H9 (cell line): ENCODE data around the gene PET100. TPM values are rescaled to one million over a fixed set of nuclear protein-coding genes. Genes with fewer than 3 reads are reported as not detected.

Experiments
- DNase-seq: peaks from one replicate; pipeline ENCODE4 v3.0.0-alpha.2; 2017
- H2AFZ ChIP-seq: one replicate; pipeline ENCODE4 v1.6.1; 2013; ENCODE audit warnings: mild to moderate bottlenecking, low read length, control low read depth, moderate library complexity
- H2AK5ac ChIP-seq: 2 replicates; pipeline ENCODE4 v1.6.1; 2013; ENCODE audit warnings: low read length, control low read depth, mixed read lengths; ENCODE audit not compliant: insufficient read length
- H2BK120ac ChIP-seq: one replicate; pipeline ENCODE4 v1.6.1; 2013; ENCODE audit warnings: low read depth, mild to moderate bottlenecking, low read length, control low read depth, inconsistent platforms; ENCODE audit not compliant: poor library complexity, severe bottlenecking
- H2BK12ac ChIP-seq: 2 replicates; pipeline ENCODE4 v1.6.1; 2013; ENCODE audit warnings: low read length, control low read depth, mixed read lengths, low read depth; ENCODE audit not compliant: insufficient read length
- H2BK15ac ChIP-seq: 2 replicates; pipeline ENCODE4 v1.6.1; 2013; ENCODE audit warnings: low read depth, low read length, control low read depth
- H2BK20ac ChIP-seq: one replicate; pipeline ENCODE4 v1.6.1; 2013; ENCODE audit warnings: low read depth, mild to moderate bottlenecking, low read length, control low read depth, inconsistent platforms; ENCODE audit not compliant: poor library complexity, severe bottlenecking
- H2BK5ac ChIP-seq: 2 replicates; pipeline ENCODE4 v1.6.1; 2013; ENCODE audit warnings: low read length, control low read depth, mixed read lengths; ENCODE audit not compliant: insufficient read length
- H3K14ac ChIP-seq: 2 replicates; pipeline ENCODE4 v1.6.1; 2013; ENCODE audit warnings: low read length, control low read depth; ENCODE audit not compliant: insufficient read depth
- H3K18ac ChIP-seq: 2 replicates; pipeline ENCODE4 v1.6.1; 2013; ENCODE audit warnings: low read depth, mild to moderate bottlenecking, mixed read lengths, low read length, control low read depth; ENCODE audit not compliant: insufficient read length
- H3K23ac ChIP-seq: 2 replicates; pipeline ENCODE4 v1.6.1; 2013; ENCODE audit warnings: low read length, control low read depth, mixed read lengths, low read depth; ENCODE audit not compliant: insufficient read length
- H3K23me2 ChIP-seq: 2 replicates; pipeline ENCODE4 v1.6.1; 2013; ENCODE audit warnings: low read depth, mild to moderate bottlenecking, mixed read lengths, low read length, control low read depth; ENCODE audit not compliant: insufficient read length, poor library complexity, severe bottlenecking
- H3K27ac ChIP-seq: 2 replicates; pipeline ENCODE4 v1.5.1; 2013; ENCODE audit warnings: low read length, control low read depth, mixed read lengths, low read depth; ENCODE audit not compliant: insufficient read length
- H3K27me3 ChIP-seq: 2 replicates; pipeline ENCODE4 v1.6.1; 2013; ENCODE audit warnings: low read length, control low read depth, inconsistent platforms; ENCODE audit not compliant: insufficient read depth
- H3K4ac ChIP-seq: 2 replicates; pipeline ENCODE4 v1.6.1; 2013; ENCODE audit warnings: low read depth, mild to moderate bottlenecking, control low read depth, inconsistent platforms, low read length, moderate library complexity
- H3K4me1 ChIP-seq: 2 replicates; pipeline ENCODE4 v1.6.1; 2013; ENCODE audit warnings: low read length, control low read depth, inconsistent platforms; ENCODE audit not compliant: insufficient read depth
- H3K4me2 ChIP-seq: 2 replicates; pipeline ENCODE4 v1.6.1; 2013; ENCODE audit warnings: low read length, control low read depth, mixed read lengths; ENCODE audit not compliant: insufficient read length, insufficient read depth
- H3K56ac ChIP-seq: 2 replicates; pipeline ENCODE4 v1.6.1; 2013; ENCODE audit warnings: low read depth, mild to moderate bottlenecking, mixed read lengths, low read length, control low read depth; ENCODE audit not compliant: insufficient read length
- H3K79me1 ChIP-seq: 2 replicates; pipeline ENCODE4 v1.6.1; 2013; ENCODE audit warnings: low read depth, mild to moderate bottlenecking, moderate library complexity, low read length, control low read depth, inconsistent platforms; ENCODE audit not compliant: insufficient read depth, poor library complexity, severe bottlenecking
- H3K79me2 ChIP-seq: 2 replicates; pipeline ENCODE4 v1.6.1; 2013; ENCODE audit warnings: low read length, control low read depth, inconsistent platforms; ENCODE audit not compliant: insufficient read depth
- H3K9ac ChIP-seq: 2 replicates; pipeline ENCODE4 v1.6.1; 2013; ENCODE audit warnings: low read length, control low read depth, mixed read lengths; ENCODE audit not compliant: insufficient read length; ENCODE audit errors: extremely low read depth
- H3K9me3 ChIP-seq: one replicate; pipeline ENCODE4 v1.6.1; 2013; ENCODE audit warnings: low read depth, low read length, inconsistent platforms; ENCODE audit not compliant: control insufficient read depth
- H3T11ph ChIP-seq: one replicate; pipeline ENCODE4 v1.6.1; 2013; ENCODE audit warnings: mild to moderate bottlenecking, low read length, control low read depth, inconsistent platforms
- H4K20me1 ChIP-seq: one replicate; pipeline ENCODE4 v1.6.1; 2013; ENCODE audit not compliant: control insufficient read depth, insufficient read length, insufficient read depth
- H4K5ac ChIP-seq: 2 replicates; pipeline ENCODE4 v1.6.1; 2013; ENCODE audit warnings: low read depth, mild to moderate bottlenecking, mixed read lengths, low read length, control low read depth; ENCODE audit not compliant: insufficient read length
- H4K8ac ChIP-seq: replicated peaks from 2 replicates; pipeline ENCODE4 v1.6.1; 2013; ENCODE audit warnings: low read length, control low read depth, mixed read lengths, low read depth; ENCODE audit not compliant: insufficient read length
- H4K91ac ChIP-seq: 2 replicates; pipeline ENCODE4 v1.6.1; 2013; ENCODE audit warnings: low read depth, mild to moderate bottlenecking, moderate library complexity, mixed read lengths, low read length, control low read depth; ENCODE audit not compliant: insufficient read length
- H3K27ac Mint-ChIP-seq, 3 experiments: 2 replicates in 2 of 3; 3 replicates in 1 of 3; pipeline ENCODE4 v1.8.0; 2020 to 2021; ENCODE audit warnings: mixed read lengths in 3 of 3, mild to moderate bottlenecking in 1 of 3, moderate library complexity in 1 of 3
- H3K27me3 Mint-ChIP-seq: 2 replicates; pipeline ENCODE4 v1.8.0; 2021; ENCODE audit warnings: low read depth, mild to moderate bottlenecking, moderate library complexity, mixed read lengths
- H3K36me3 Mint-ChIP-seq, 3 experiments: 2 replicates in 2 of 3; 3 replicates in 1 of 3; pipeline ENCODE4 v1.8.0; 2020 to 2021; ENCODE audit warnings: low read depth in 3 of 3, mixed read lengths in 3 of 3; ENCODE audit not compliant: insufficient read depth in 1 of 3
- H3K4me1 Mint-ChIP-seq, 2 experiments: 2 replicates each; pipeline ENCODE4 v1.8.0; 2020; ENCODE audit warnings: mixed read lengths in 2 of 2
- H3K4me3 Mint-ChIP-seq, 2 experiments: 2 replicates in 1 of 2; 3 replicates in 1 of 2; pipeline ENCODE4 v1.8.0; 2020 to 2021; ENCODE audit warnings: mild to moderate bottlenecking in 2 of 2, mixed read lengths in 2 of 2, moderate library complexity in 1 of 2
- H3K9me3 Mint-ChIP-seq, 2 experiments: 2 replicates in 1 of 2; 3 replicates in 1 of 2; pipeline ENCODE4 v1.8.0; 2020; ENCODE audit warnings: mild to moderate bottlenecking in 2 of 2, mixed read lengths in 2 of 2, moderate library complexity in 1 of 2
- WGBS: extraction: QIAGEN DNeasy Blood & Tissue Kit; methylation state at CpG from one replicate; pipeline ENCODE4 v1.1.7; 2013; ENCODE audit warnings: missing lambda C conversion rate, low lambda C conversion rate, mixed read lengths; ENCODE audit not compliant: insufficient read length; ENCODE audit errors: extremely low coverage; 5-methylcytosine and 5-hydroxymethylcytosine counted together
- total RNA-seq: library from RNA; stranded (reverse); gene quantifications from 2 replicates; pipeline ENCODE4 v1.2.1, GENCODE V29; 2021
- TF ChIP-seq, protein P1 (sequence below): fragments of 200-600 bp; sonication (generic); conservative IDR thresholded peaks from 3 replicates; pipeline ENCODE4 v1.8.0; 2021; ENCODE audit warnings: antibody characterized with exemption, mild to moderate bottlenecking

The PET100 gene
- total RNA-seq, 1 experiment from 2014 or later = 129 TPM

DNA sequence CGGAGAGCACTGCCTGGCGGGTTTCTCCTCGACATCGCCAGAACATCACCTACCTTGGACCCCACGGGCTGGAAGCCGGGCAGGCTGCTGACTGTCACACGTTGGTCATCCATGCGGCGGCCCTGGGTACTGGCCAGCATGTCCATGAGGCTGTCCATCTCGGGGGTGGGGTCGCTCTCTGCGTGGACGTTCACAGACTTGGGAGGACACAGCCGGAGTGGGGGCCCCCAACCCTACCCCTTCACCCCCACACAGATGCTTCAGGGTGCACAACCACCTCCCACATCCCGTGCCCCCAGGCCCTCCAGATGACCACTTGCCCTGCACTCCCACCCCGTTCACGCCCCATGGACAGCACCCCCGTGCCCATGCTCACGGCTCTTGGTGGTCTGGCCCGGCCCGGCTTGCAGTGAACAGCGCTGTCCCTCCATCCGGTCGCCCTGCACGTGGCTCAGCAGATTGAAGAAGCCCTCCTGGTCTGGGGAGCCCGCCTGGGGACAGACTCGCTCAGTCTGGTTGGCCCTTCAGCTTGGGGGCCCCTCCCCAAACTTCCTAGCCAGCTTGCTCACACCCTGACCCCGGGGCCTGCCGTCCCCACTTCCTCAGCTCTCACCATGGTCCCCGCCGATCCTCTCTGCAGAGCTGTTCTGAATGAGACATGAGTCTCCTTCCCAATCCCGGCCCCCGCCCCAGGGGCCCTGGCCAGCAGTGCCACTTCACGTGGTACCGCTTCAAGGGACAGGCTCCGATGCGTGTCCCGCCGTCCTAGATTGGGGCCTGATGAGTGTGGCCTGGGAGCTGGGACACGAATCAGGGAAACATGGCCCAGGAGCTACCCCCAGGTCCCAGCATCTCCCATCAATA, 3.0 kb downstream of the PET100 start:
- H3K27me3 Mint-ChIP-seq = peaks cover 30% of the 10 kb centered on the region
- H2BK12ac ChIP-seq = no peak overlapping the region
- no CpG with 5 or more reads among the region's 40 CpGs for WGBS
- H2BK120ac ChIP-seq = no peak overlapping the region
- H3K18ac ChIP-seq = no peak overlapping the region
- no peak overlapping the region for H2BK5ac ChIP-seq
- H3K23me2 ChIP-seq = peaks cover 14% of the 10 kb centered on the region
- no peaks in the 10 kb centered on the region for H3K4me1 ChIP-seq
- H3K27me3 ChIP-seq = peaks cover 16% of the 10 kb centered on the region; the same call in 1 of the 2 replicates
- no peak overlapping the region for H3K27ac ChIP-seq
- H3K4me3 Mint-ChIP-seq = no peak overlapping the region; a peak in 1 of 5 replicates
- H3K9ac ChIP-seq = no peak overlapping the region
- no peaks in the 10 kb centered on the region for H3K9me3 ChIP-seq
- no peak overlapping the region for H4K8ac ChIP-seq
- no peak overlapping the region for H3K27ac Mint-ChIP-seq
- peaks cover 15 to 28% of the 10 kb centered on the region in 2 experiments for H3K4me1 Mint-ChIP-seq
- no peaks in the 10 kb centered on the region for H4K20me1 ChIP-seq
- no peak overlapping the region for H2AFZ ChIP-seq
- no peak overlapping the region for H3K4me2 ChIP-seq
- peaks cover 0 to 9% (median 8%) of the 10 kb centered on the region in 3 experiments; a peak in 4 of 7 replicates for H3K36me3 Mint-ChIP-seq
- no peak overlapping the region for H4K91ac ChIP-seq
- no peak overlapping the region for H2BK15ac ChIP-seq
- no peak overlapping the region for H3K23ac ChIP-seq
- peaks cover 24% of the 10 kb centered on the region; the same call in 1 of the 2 replicates for H3K79me2 ChIP-seq
- H3K9me3 Mint-ChIP-seq = no peaks in the 10 kb centered on the region; a peak in 2 of 5 replicates
- no peak overlapping the region for H4K5ac ChIP-seq
- H3T11ph ChIP-seq = no peak overlapping the region
- no peak overlapping the region for H3K4ac ChIP-seq
- TF ChIP-seq, protein P1, sequence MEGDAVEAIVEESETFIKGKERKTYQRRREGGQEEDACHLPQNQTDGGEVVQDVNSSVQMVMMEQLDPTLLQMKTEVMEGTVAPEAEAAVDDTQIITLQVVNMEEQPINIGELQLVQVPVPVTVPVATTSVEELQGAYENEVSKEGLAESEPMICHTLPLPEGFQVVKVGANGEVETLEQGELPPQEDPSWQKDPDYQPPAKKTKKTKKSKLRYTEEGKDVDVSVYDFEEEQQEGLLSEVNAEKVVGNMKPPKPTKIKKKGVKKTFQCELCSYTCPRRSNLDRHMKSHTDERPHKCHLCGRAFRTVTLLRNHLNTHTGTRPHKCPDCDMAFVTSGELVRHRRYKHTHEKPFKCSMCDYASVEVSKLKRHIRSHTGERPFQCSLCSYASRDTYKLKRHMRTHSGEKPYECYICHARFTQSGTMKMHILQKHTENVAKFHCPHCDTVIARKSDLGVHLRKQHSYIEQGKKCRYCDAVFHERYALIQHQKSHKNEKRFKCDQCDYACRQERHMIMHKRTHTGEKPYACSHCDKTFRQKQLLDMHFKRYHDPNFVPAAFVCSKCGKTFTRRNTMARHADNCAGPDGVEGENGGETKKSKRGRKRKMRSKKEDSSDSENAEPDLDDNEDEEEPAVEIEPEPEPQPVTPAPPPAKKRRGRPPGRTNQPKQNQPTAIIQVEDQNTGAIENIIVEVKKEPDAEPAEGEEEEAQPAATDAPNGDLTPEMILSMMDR = no peak
- H2AK5ac ChIP-seq = no peak overlapping the region
- H3K56ac ChIP-seq = no peak overlapping the region
- no peak overlapping the region for H2BK20ac ChIP-seq
- H3K79me1 ChIP-seq = peaks cover 16% of the 10 kb centered on the region
- no peak for DNase-seq
- no peak overlapping the region for H3K14ac ChIP-seq
